Panc1 (cell line): ENCODE data around the gene TMEM204. TPM values are rescaled to one million over a fixed set of nuclear protein-coding genes. Genes with fewer than 3 reads are reported as not detected.

ENCODE experiments used
- ATAC-seq: fragments of 200-7000 bp; cut with Tn5 transposase; 2 replicates; pipeline ENCODE4 v1.9.1; 2020; ENCODE audit warnings: mild to moderate bottlenecking, moderate library complexity
- BruUV-seq: library from RNA; stranded (reverse); fragments of 400-500 nt; replicated peaks from 2 replicates; lab custom pipeline; 2021; lab: Mats Ljungman, UMichigan
- CTCF ChIA-PET: fragments of 300-600 bp; sonication (Branson Sonifier 250); formaldehyde crosslinking; loops from one replicate; lab custom pipeline; 2022; ENCODE audit warnings: antibody characterized with exemption; lab: Charles Lee
- POLR2A ChIA-PET: fragments of 300-600 bp; sonication (Branson Sonifier 250); formaldehyde crosslinking; loops from one replicate; lab custom pipeline; 2022; ENCODE audit warnings: antibody characterized with exemption; lab: Charles Lee
- DNase-seq: peaks from one replicate; pipeline ENCODE4 v3.0.0-alpha.2; 2010; ENCODE audit warnings: low read depth, low spot score
- H3K27ac ChIP-seq: 2 replicates; pipeline ENCODE4 v1.5.1; 2011; ENCODE audit warnings: mild to moderate bottlenecking, low read length, inconsistent platforms
- H3K27me3 ChIP-seq: fragments of 200-500 bp; sonication (Bioruptor generic); 2 replicates; pipeline ENCODE4 v1.6.0; 2014; ENCODE audit warnings: low read length, inconsistent platforms; ENCODE audit not compliant: control insufficient read depth, insufficient read depth
- H3K36me3 ChIP-seq: fragments of 200-500 bp; sonication (Bioruptor generic); 2 replicates; pipeline ENCODE4 v1.5.1; 2014; ENCODE audit warnings: inconsistent platforms, mild to moderate bottlenecking, low read length, moderate library complexity; ENCODE audit not compliant: control insufficient read depth, insufficient read depth
- H3K4me1 ChIP-seq: 2 replicates; pipeline ENCODE4 v1.5.1; 2011; ENCODE audit warnings: inconsistent platforms, mild to moderate bottlenecking, low read length, moderate library complexity; ENCODE audit not compliant: control insufficient read depth, insufficient read depth
- H3K4me3 ChIP-seq, 2 experiments: 2 replicates each; pipeline ENCODE4 v1.5.1; 2011 to 2012; ENCODE audit warnings: low read depth in 2 of 2, low read length in 2 of 2, mild to moderate bottlenecking in 2 of 2, inconsistent platforms in 1 of 2, moderate library complexity in 1 of 2
- H3K9me3 ChIP-seq: fragments of 200-500 bp; sonication (Bioruptor generic); 2 replicates; pipeline ENCODE4 v1.5.1; 2014; ENCODE audit warnings: low read depth, mild to moderate bottlenecking, inconsistent platforms, low read length, moderate library complexity; ENCODE audit not compliant: control insufficient read depth, insufficient read depth
- CTCF ChIP-seq: fragments of 450-650 bp; IDR thresholded peaks from 2 replicates; pipeline ENCODE4 v1.5.1; 2017; ENCODE audit warnings: mild to moderate bottlenecking
- POLR2AphosphoS5 ChIP-seq: IDR thresholded peaks from 2 replicates; pipeline ENCODE4 v1.6.1; 2012; ENCODE audit warnings: mild to moderate bottlenecking, low read depth, low read length, moderate library complexity
- REST ChIP-seq, 2 experiments: IDR thresholded peaks; 2 replicates each; pipeline ENCODE4 v1.6.1; 2011 to 2012; ENCODE audit warnings: low read depth in 2 of 2, control low read depth in 1 of 2, low read length in 1 of 2, mild to moderate bottlenecking in 1 of 2, moderate library complexity in 1 of 2; ENCODE audit not compliant: insufficient read depth in 1 of 2
- SIN3A ChIP-seq: IDR thresholded peaks from 2 replicates; pipeline ENCODE4 v1.6.1; 2012; ENCODE audit warnings: low read depth, mild to moderate bottlenecking, low read length, moderate library complexity, borderline replicate concordance; ENCODE audit not compliant: insufficient read depth
- TCF7L2 ChIP-seq: IDR thresholded peaks from 2 replicates; pipeline ENCODE4 v1.6.1; 2011; ENCODE audit warnings: mild to moderate bottlenecking, low read depth, low read length, inconsistent platforms
- in situ Hi-C: cut with HindIII; loops from 2 replicates; pipeline ENCODE4 v1.10.0; 2016; ENCODE audit warnings: low sequenced_read_pairs, low pct_unique_long_range_greater_than_20kb
- intact Hi-C: fragments of 100-400 bp; cut with micrococcal nuclease; formaldehyde crosslinking; loops from one replicate; pipeline ENCODE4 v1.10.0; 2022; ENCODE audit not compliant: unreplicated experiment
- total RNA-seq: library from RNA; stranded (reverse); gene quantifications from one replicate; pipeline ENCODE4 v1.2.1, GENCODE V29; 2021; ENCODE audit not compliant: unreplicated experiment

The TMEM204 gene
- total RNA-seq, 1 experiment from 2014 or later: 0.13 TPM

DNA sequence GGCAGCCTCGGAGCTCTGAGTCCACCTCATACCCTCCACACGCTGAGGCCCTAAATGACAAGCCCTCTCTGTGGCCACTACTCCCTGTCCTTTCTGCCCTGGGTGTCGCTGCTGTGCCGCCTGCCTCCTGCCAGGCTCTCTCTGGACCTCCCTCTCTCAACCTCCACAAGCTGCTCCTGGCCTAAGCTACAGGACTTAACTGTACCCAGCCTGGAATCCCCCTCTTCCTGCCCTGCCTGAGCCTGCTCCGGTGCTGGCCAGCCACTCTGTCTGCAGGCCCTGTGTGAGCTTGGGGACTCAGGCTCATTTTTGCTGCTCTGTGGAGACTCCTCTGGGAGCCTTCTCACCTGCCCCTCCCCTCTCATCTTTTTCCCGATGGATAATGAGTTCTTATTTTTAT, 56.9 kb downstream of the TMEM204 start:
- Histone ChIP-seq H3K36me3 (no peaks in the 10 kb centered on the region), H3K4me1 (no peaks in the 10 kb centered on the region), H3K9me3 (no peaks in the 10 kb centered on the region), H3K4me3 (no peak overlapping the region), H3K27ac (no peak overlapping the region), H3K27me3 (no peaks in the 10 kb centered on the region)
- POLR2A ChIA-PET: no interaction called here
- CTCF ChIA-PET: no interaction called here
- DNase-seq (no peak), ATAC-seq (peak; percentile 20; the same call in 1 of the 2 replicates)
- intact Hi-C loops: no loop called here
- TF ChIP-seq SIN3A (no peak), TCF7L2 (no peak), POLR2AphosphoS5 (no peak), REST (IDR thresholded peaks at IDR 0.05; ENCODE audit: insufficient read depth in 1 of 2, low read depth in 2 of 2, low read length in 1 of 2) (no peak), CTCF (no peak)
- in situ Hi-C loops: no loop called here
- no TSS peak for BruUV-seq

DNA sequence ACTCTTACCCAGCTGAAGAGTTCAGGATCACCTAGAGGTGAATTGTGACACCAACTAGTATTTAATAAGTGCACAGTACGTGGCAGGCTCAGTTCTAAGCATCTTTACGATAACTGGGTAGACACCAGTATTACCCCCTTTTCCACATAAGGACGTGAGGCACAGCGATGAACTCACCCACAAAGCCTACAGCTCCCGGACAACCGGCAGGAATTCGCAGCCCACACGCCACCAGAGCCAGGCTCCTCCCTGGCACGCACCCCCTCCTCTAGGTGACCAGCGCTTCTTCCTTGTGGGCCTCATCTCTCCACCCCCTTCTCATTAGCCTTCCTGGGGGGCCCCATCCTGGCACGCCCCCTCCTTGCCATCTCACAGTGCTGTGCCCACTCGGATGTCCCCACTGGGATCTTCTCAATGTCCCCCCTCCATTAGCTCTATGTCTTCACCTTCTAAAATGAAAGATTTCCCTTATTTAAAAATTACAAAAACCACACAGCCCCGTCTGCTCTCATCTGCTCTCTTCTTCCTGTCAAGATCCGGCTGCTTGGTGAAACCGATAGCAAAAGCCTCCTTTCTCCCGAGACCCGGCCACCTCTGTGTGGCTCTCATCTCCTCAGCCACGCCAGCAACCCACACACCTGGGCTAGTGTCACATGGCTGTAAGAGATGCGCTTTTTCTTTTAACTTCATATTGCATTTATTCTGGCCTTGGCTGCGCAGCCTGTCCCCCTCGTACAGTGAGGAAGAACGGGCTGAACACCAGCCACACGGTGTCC, 57.7 kb downstream of the TMEM204 start:
- TF ChIP-seq CTCF (no peak), POLR2AphosphoS5 (no peak), SIN3A (no peak), TCF7L2 (no peak), REST (IDR thresholded peaks at IDR 0.05; ENCODE audit: insufficient read depth in 1 of 2, low read depth in 2 of 2, low read length in 1 of 2) (no peak)
- Histone ChIP-seq H3K27ac (no peak overlapping the region), H3K4me3 (no peak overlapping the region), H3K9me3 (no peaks in the 10 kb centered on the region), H3K36me3 (no peaks in the 10 kb centered on the region), H3K27me3 (no peaks in the 10 kb centered on the region), H3K4me1 (no peaks in the 10 kb centered on the region)
- no TSS peak for BruUV-seq
- intact Hi-C loops: no loop called here
- CTCF ChIA-PET: no interaction called here
- POLR2A ChIA-PET: no interaction called here
- in situ Hi-C loops: no loop called here
- no peak for ATAC-seq
- no peak for DNase-seq
